NB4 (cell line): ENCODE measurements around the gene TNFSF13B.
"Not testable (repeated sequence)": the region's sequence is repeated elsewhere in the genome, so short reads cannot be mapped to it uniquely, and the experiment has no call there.

ENCODE experiments used
- DNase-seq: peaks from one replicate; pipeline ENCODE4 v3.0.0; 2010; ENCODE audit warnings: low read depth
- H3K4me3 ChIP-seq: one replicate; pipeline ENCODE4 v1.5.1; 2011; ENCODE audit warnings: mild to moderate bottlenecking, low read depth, low read length, moderate library complexity
- MYC ChIP-seq: IDR thresholded peaks from 2 replicates; pipeline ENCODE4 v1.6.1; 2011; ENCODE audit warnings: low read depth, low read length
- POLR2A ChIP-seq: IDR thresholded peaks from 2 replicates; pipeline ENCODE4 v1.6.1; 2011; ENCODE audit warnings: mild to moderate bottlenecking; ENCODE audit not compliant: insufficient read length; ENCODE audit errors: extremely low read depth
- TF ChIP-seq, protein P1 (sequence below): IDR thresholded peaks from one replicate; pipeline ENCODE4 v1.5.1; 2012; ENCODE audit warnings: low read depth, low read length
- TF ChIP-seq, protein P2 (sequence below): IDR thresholded peaks from 2 replicates; pipeline ENCODE4 v1.6.1; 2011; ENCODE audit warnings: low read depth, low read length

TNFSF13B gene

DNA sequence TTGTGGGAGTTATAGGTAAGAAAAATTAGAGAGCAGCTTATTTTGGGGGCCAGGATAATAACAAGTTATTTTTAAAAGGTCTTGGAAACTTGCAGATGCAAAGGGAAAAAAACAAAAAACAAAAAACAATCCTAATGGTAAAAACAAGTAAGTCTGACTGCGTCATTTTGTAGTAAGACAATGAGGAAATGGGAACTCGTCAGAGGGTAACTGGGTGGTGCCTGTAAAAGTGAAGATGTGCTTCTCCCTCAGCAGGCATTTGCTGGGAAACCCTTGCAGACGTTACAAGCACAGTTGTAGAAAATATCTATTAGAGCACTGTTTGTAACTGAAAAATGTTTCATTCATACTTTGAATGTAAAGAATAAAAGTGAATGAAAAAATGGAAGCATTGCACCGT, 2.2 kb upstream of the TNFSF13B start:
- peak; percentile 48 for DNase-seq
- no peak overlapping the region for H3K4me3 ChIP-seq
- TF ChIP-seq POLR2A = no peak

DNA sequence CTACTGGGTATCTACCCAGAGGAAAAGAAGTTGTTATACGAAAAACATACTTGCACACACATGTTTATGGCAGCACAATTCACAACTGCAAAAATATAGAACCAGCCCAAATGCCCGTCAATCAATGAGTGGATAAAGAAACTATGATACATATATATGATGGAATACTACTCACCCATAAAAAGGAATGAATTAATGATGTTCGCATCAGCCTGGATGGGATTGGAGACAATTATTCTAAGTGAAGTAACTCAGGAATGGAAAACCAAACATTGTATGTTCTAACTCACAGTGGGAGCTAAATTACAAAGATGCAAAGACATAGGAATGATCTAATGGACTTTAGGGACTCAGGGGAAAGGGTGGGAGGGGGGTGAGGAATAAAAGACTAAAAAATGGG, 1.7 kb upstream of the TNFSF13B start:
- DNase-seq, H3K4me3 ChIP-seq: not testable (repeated sequence)

DNA sequence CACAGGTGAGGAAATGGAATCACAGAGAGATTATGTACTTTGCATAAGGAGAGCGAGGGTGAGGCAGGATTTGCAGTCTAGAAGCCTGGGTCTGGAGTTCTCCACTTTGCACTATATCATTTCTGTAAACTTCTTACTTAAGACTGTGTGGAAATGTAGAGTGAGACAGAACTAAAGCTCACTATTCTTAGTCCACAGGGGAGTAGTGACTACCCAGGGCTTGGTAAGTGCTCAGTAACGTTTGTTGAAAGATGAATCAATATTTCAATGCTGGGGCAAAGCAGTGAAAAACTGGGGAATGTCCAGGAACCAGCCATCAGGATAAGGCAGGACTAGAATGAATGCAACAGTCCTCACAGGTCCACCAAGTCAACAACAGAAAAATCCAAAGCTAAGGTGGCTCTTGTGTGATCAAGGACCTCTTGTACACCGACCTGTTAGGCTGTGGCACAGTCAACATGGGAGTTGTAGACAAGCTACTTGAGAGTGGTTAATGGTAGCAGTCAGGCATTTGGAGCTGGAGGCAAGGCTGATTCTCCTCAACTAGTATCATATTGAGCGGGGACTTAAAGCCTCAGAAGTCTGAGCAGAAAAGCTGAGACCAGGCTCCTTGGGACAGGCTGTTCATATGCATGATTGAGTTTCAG, 929 bp upstream of the TNFSF13B start:
- peak; percentile 42 for DNase-seq
- TF ChIP-seq MYC = no peak
- TF ChIP-seq, protein P1, sequence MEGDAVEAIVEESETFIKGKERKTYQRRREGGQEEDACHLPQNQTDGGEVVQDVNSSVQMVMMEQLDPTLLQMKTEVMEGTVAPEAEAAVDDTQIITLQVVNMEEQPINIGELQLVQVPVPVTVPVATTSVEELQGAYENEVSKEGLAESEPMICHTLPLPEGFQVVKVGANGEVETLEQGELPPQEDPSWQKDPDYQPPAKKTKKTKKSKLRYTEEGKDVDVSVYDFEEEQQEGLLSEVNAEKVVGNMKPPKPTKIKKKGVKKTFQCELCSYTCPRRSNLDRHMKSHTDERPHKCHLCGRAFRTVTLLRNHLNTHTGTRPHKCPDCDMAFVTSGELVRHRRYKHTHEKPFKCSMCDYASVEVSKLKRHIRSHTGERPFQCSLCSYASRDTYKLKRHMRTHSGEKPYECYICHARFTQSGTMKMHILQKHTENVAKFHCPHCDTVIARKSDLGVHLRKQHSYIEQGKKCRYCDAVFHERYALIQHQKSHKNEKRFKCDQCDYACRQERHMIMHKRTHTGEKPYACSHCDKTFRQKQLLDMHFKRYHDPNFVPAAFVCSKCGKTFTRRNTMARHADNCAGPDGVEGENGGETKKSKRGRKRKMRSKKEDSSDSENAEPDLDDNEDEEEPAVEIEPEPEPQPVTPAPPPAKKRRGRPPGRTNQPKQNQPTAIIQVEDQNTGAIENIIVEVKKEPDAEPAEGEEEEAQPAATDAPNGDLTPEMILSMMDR = no peak
- no peak for TF ChIP-seq POLR2A
- TF ChIP-seq, protein P2, sequence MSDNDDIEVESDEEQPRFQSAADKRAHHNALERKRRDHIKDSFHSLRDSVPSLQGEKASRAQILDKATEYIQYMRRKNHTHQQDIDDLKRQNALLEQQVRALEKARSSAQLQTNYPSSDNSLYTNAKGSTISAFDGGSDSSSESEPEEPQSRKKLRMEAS = no peak

DNA sequence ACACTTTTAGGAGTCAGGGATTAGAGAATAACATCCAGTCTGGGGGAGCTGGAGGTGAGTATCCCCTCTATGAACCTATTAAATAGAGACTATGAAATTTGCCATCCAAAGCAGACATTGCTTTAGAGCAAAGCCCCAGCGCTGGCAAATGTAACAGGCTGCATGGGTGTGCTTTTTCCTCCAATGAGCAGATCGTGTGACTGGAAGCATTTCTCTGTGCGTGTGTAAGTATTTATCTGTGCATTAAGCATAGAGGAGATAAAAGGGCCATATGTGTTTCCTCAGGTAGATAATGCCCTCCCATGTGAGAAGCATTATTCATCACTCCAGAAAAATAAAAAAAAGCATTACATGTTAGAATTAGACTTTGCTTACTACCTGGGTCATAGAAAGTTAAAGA, 924 bp downstream of the TNFSF13B start:
- peak; percentile 63 for DNase-seq
- peak overlapping the region; percentile 77 for H3K4me3 ChIP-seq
- TF ChIP-seq, protein P2 = no peak
- TF ChIP-seq, protein P1 = no peak
- TF ChIP-seq POLR2A = no peak
- no peak; the same call in 1 of the 2 replicates for TF ChIP-seq MYC

More for the DNA sequence above, 929 bp upstream of the TNFSF13B start:
- no peak overlapping the region for H3K4me3 ChIP-seq

DNA sequence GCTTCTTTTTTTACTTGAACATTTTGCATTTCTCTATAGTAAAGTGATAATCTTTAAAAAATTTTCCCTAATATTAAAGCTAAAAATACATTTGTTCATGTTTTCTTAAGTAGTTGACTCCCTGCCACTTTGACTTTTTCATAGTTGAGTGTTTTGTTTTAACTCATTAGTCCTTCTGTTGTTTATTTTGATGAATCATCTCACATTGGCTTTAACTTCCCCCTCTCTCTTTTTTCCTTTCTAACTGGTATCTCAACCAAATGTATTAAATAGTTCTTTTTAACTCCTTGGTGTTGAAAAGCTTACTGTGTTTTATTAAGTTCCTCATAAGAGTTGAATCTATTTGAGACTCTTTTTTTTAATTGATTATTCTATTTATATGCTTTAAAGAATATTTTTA, 2.8 kb downstream of the TNFSF13B start:
- DNase-seq = peak; percentile 40
- TF ChIP-seq, protein P1 = no peak
- TF ChIP-seq, protein P2 = no peak
- TF ChIP-seq MYC (no peak), POLR2A (no peak)
- peak overlapping the region; percentile 2 for H3K4me3 ChIP-seq

DNA sequence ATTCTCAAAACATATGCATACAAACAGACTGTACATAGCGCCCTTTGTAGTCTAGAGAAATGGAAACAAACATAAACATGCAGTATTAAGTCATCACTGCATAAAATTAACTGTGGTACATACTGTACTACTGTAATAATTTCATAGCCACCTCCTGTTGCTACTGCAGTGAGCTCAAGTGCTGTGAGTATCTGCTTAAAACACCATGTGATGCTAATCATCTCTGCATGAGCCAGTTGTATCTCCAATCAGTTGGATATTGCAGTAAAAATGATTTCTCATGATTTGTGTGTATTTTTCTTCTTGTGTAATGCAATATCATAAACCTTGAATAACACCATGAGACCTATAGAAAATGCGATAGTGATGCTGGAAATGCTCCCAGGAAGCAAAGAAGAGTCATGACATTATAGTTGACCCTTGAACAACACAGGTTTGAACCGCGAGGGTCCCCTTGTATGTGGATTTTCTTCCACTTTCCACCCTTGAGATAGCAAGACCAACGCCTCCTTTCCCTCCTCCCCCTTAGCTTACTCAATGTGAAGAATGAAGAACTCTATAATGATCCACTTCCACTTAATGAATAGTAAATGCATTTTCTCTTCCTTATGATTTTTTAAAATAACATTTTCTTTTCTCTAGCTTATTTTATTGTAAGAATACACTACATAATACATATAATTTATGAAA, 4.1 kb downstream of the TNFSF13B start:
- no peak for TF ChIP-seq MYC
- TF ChIP-seq, protein P1 = no peak
- H3K4me3 ChIP-seq = no peak overlapping the region
- DNase-seq = no peak

DNA sequence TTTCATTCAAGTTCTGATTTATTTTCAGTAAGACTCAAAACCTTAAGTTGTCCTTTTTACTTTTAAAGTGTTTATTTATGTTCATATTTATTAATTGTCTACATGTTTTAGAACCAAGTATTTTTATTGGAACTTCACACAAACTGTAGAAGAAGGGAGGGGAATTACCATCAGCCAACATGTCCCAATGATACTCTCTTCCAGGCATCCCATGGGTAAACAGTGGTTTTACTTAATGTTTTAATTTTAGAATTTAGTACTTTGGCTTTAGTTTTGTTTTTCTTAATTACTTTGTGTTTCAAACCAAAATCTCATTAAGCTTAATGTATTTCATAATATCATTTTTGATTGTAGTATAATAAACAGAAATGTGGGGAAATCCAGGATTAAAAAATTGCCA, 5.2 kb downstream of the TNFSF13B start:
- no peak for DNase-seq
- no peak overlapping the region for H3K4me3 ChIP-seq
- TF ChIP-seq MYC = no peak
- TF ChIP-seq, protein P2 = no peak
- TF ChIP-seq, protein P1 = no peak
- TF ChIP-seq POLR2A = no peak
